H1 (cell line): ENCODE results near the gene ATP5PF. TPM values are rescaled to one million over a fixed set of nuclear protein-coding genes. Genes with fewer than 3 reads are reported as not detected.

Experiments used
- CTCF ChIA-PET: fragments of 300-600 bp; sonication (Branson Sonifier 250); formaldehyde crosslinking; loops from one replicate; lab custom pipeline; 2021; ENCODE audit not compliant: partially characterized antibody; lab: Charles Lee
- POLR2A ChIA-PET: fragments of 300-600 bp; sonication (Branson Sonifier 250); formaldehyde crosslinking; loops from one replicate; lab custom pipeline; 2021; ENCODE audit warnings: inconsistent platforms; ENCODE audit not compliant: partially characterized antibody; lab: Charles Lee
- DNase-seq, 2 experiments: peaks; one replicate each; pipeline versions ENCODE4 v3.0.0 to v3.0.0-alpha.2; 2010 to 2022; ENCODE audit warnings: low spot score in 2 of 2, low read depth in 1 of 2, mixed read lengths in 1 of 2
- FAIRE-seq: peaks from 2 replicates; lab custom pipeline; 2011; peaks lifted over from hg19 to GRCh38; lab: Jason Lieb, UNC
- H2AFZ ChIP-seq: 2 replicates; pipeline ENCODE4 v1.8.1; 2012; ENCODE audit warnings: low read length, inconsistent platforms
- H2AK5ac ChIP-seq: 2 replicates; pipeline ENCODE4 v1.6.1; 2013; ENCODE audit warnings: low read depth, low read length
- H2BK120ac ChIP-seq: replicated peaks from 2 replicates; pipeline ENCODE3; 2013; ENCODE audit warnings: low read depth, low read length, inconsistent platforms
- H2BK12ac ChIP-seq: 2 replicates; pipeline ENCODE4 v1.6.1; 2013; ENCODE audit warnings: low read depth, low read length
- H2BK15ac ChIP-seq: 2 replicates; pipeline ENCODE4 v1.6.1; 2013; ENCODE audit warnings: low read length
- H2BK20ac ChIP-seq: 2 replicates; pipeline ENCODE4 v1.6.1; 2013; ENCODE audit warnings: low read length
- H2BK5ac ChIP-seq: 2 replicates; pipeline ENCODE4 v1.6.1; 2013; ENCODE audit warnings: low read depth, low read length
- H3K14ac ChIP-seq: 2 replicates; pipeline ENCODE4 v1.6.1; 2013; ENCODE audit warnings: inconsistent platforms; ENCODE audit not compliant: insufficient read length
- H3K18ac ChIP-seq: 2 replicates; pipeline ENCODE4 v1.6.1; 2013; ENCODE audit warnings: low read length; ENCODE audit errors: extremely low read depth
- H3K23ac ChIP-seq: 2 replicates; pipeline ENCODE4 v1.6.1; 2013; ENCODE audit warnings: inconsistent platforms; ENCODE audit not compliant: insufficient read length
- H3K23me2 ChIP-seq: 2 replicates; pipeline ENCODE4 v1.6.1; 2013; ENCODE audit warnings: low read depth, low read length
- H3K27ac ChIP-seq: 2 replicates; pipeline ENCODE4 v1.6.1; 2011; ENCODE audit warnings: low read depth, low read length, inconsistent platforms
- H3K27me3 ChIP-seq, 4 experiments: replicated peaks in 1 of 4; 1 replicate in 1 of 4; 2 replicates in 3 of 4; pipeline versions ENCODE4 v1.6.1 to v1.8.1; 2011 to 2013; ENCODE audit warnings: low read length in 3 of 4, mild to moderate bottlenecking in 3 of 4, inconsistent platforms in 2 of 4, mixed read lengths in 2 of 4, moderate library complexity in 1 of 4; ENCODE audit not compliant: control insufficient read depth in 3 of 4, insufficient read depth in 3 of 4; ENCODE audit errors: extremely low read depth in 1 of 4
- H3K36me3 ChIP-seq, 4 experiments: 2 replicates each; pipeline versions ENCODE4 v1.6.1 to v1.8.1; 2011 to 2013; ENCODE audit warnings: mild to moderate bottlenecking in 4 of 4, low read length in 3 of 4, moderate library complexity in 2 of 4, control low read depth in 1 of 4, inconsistent platforms in 1 of 4; ENCODE audit not compliant: insufficient read depth in 4 of 4, control insufficient read depth in 2 of 4
- H3K4ac ChIP-seq: replicated peaks from 2 replicates; pipeline ENCODE3; 2013; ENCODE audit warnings: low read length, low read depth, mixed read lengths, inconsistent platforms; ENCODE audit not compliant: insufficient read length
- H3K4me1 ChIP-seq, 4 experiments: replicated peaks in 1 of 4; 1 replicate in 1 of 4; 2 replicates in 3 of 4; pipeline versions ENCODE4 v1.6.1 to v1.8.1; 2011 to 2013; ENCODE audit warnings: low read length in 3 of 4, inconsistent platforms in 2 of 4, mixed read lengths in 1 of 4; ENCODE audit not compliant: insufficient read depth in 4 of 4, control insufficient read depth in 3 of 4
- H3K4me2 ChIP-seq, 2 experiments: 2 replicates each; pipeline versions ENCODE4 v1.6.1 to v1.8.1; 2011 to 2013; ENCODE audit warnings: low read depth in 2 of 2, low read length in 2 of 2, control low read depth in 1 of 2, inconsistent platforms in 1 of 2, mild to moderate bottlenecking in 1 of 2; ENCODE audit not compliant: insufficient read depth in 1 of 2
- H3K4me3 ChIP-seq, 4 experiments: fragments of 200-600, 300-600 bp in 1 of 4; sonication (generic), shearing (Covaris generic), sonication (Bioruptor Twin) in 1 of 4; 2 replicates each; pipeline versions ENCODE4 v1.5.1 to v1.8.1; 2011 to 2016; ENCODE audit warnings: low read length in 4 of 4, low read depth in 3 of 4, control low read depth in 2 of 4, inconsistent platforms in 2 of 4, mild to moderate bottlenecking in 2 of 4, mixed read lengths in 1 of 4, moderate library complexity in 1 of 4; ENCODE audit not compliant: insufficient read depth in 2 of 4; ENCODE audit errors: extremely low read depth in 1 of 4
- H3K56ac ChIP-seq: replicated peaks from 2 replicates; pipeline ENCODE3; 2013; ENCODE audit warnings: low read depth, mild to moderate bottlenecking, mixed read lengths, low read length, inconsistent platforms; ENCODE audit not compliant: insufficient read length
- H3K79me1 ChIP-seq: 2 replicates; pipeline ENCODE4 v1.6.1; 2013; ENCODE audit warnings: low read depth, low read length, control low read depth
- H3K79me2 ChIP-seq, 2 experiments: 2 replicates each; pipeline versions ENCODE4 v1.6.1 to v1.8.1; 2012 to 2013; ENCODE audit warnings: low read length in 2 of 2, mild to moderate bottlenecking in 2 of 2, inconsistent platforms in 1 of 2; ENCODE audit not compliant: insufficient read depth in 2 of 2, control insufficient read depth in 1 of 2
- H3K9ac ChIP-seq, 4 experiments: replicated peaks in 1 of 4; 1 replicate in 1 of 4; 2 replicates in 3 of 4; pipeline versions ENCODE4 v1.6.1 to v1.8.1; 2011 to 2013; ENCODE audit warnings: low read depth in 3 of 4, low read length in 3 of 4, control low read depth in 2 of 4, mild to moderate bottlenecking in 2 of 4, moderate library complexity in 2 of 4, inconsistent platforms in 1 of 4; ENCODE audit errors: extremely low read depth in 1 of 4
- H3K9me3 ChIP-seq, 2 experiments: 2 replicates each; pipeline versions ENCODE4 v1.6.1 to v1.8.1; 2012 to 2013; ENCODE audit warnings: mild to moderate bottlenecking in 2 of 2, moderate library complexity in 2 of 2, control low read depth in 1 of 2, inconsistent platforms in 1 of 2, low read depth in 1 of 2, low read length in 1 of 2, mixed read lengths in 1 of 2; ENCODE audit not compliant: insufficient read depth in 2 of 2
- H4K20me1 ChIP-seq, 2 experiments: replicated peaks in 1 of 2; 2 replicates each; pipeline versions ENCODE3 to v1.8.1; 2011 to 2013; ENCODE audit warnings: inconsistent platforms in 2 of 2, low read length in 2 of 2, mild to moderate bottlenecking in 1 of 2; ENCODE audit not compliant: insufficient read depth in 2 of 2, control insufficient read depth in 1 of 2
- H4K5ac ChIP-seq: 2 replicates; pipeline ENCODE4 v1.6.1; 2013; ENCODE audit warnings: low read length, low read depth, mixed read lengths, inconsistent platforms; ENCODE audit not compliant: insufficient read length
- H4K8ac ChIP-seq: 2 replicates; pipeline ENCODE4 v1.8.0; 2013; ENCODE audit warnings: mild to moderate bottlenecking, moderate library complexity, low read length, inconsistent platforms; ENCODE audit not compliant: insufficient read depth; ENCODE audit errors: extremely low read depth
- H4K91ac ChIP-seq: replicated peaks from 2 replicates; pipeline ENCODE3; 2013; ENCODE audit warnings: low read length, mixed read lengths, inconsistent platforms; ENCODE audit not compliant: insufficient read length
- BACH1 ChIP-seq: IDR thresholded peaks from 2 replicates; pipeline ENCODE4 v1.6.1; 2012; ENCODE audit warnings: low read length, improper control_type of control experiment
- CBX5 ChIP-seq: fragments of 300-800, 300-1000 bp; sonication (generic); IDR thresholded peaks from 2 replicates; pipeline ENCODE4 v1.7.1; 2016; ENCODE audit warnings: antibody characterized with exemption, low read length, low read depth
- CEBPB ChIP-seq: IDR thresholded peaks from 2 replicates; pipeline ENCODE4 v1.6.1; 2012; ENCODE audit warnings: low read depth, low read length
- CTBP2 ChIP-seq: IDR thresholded peaks from 2 replicates; pipeline ENCODE4 v1.7.0; 2011; ENCODE audit warnings: borderline replicate concordance, mild to moderate bottlenecking, moderate library complexity, mixed read lengths, low read length; ENCODE audit not compliant: insufficient read depth, insufficient read length
- EZH2 ChIP-seq: fragments of 200-600 bp; sonication (generic); IDR thresholded peaks from 2 replicates; pipeline ENCODE4 v1.7.1; 2012; ENCODE audit warnings: low read depth, mild to moderate bottlenecking, moderate library complexity, low read length, inconsistent platforms; ENCODE audit not compliant: severe bottlenecking
- GABPA ChIP-seq: IDR thresholded peaks from 2 replicates; pipeline ENCODE4 v1.6.1; 2011; ENCODE audit warnings: mild to moderate bottlenecking, low read length, moderate library complexity, borderline replicate concordance; ENCODE audit not compliant: insufficient read depth
- KDM5A ChIP-seq: fragments of 200-600 bp; IDR thresholded peaks from 2 replicates; pipeline ENCODE4 v1.7.1; 2012; ENCODE audit warnings: mild to moderate bottlenecking, low read length, inconsistent platforms, mixed read lengths
- SIN3A ChIP-seq, 2 experiments: IDR thresholded peaks in 1 of 2; conservative IDR thresholded peaks in 1 of 2; 2 replicates each; pipeline ENCODE4 v1.6.1; 2011 to 2012; ENCODE audit warnings: low read length in 2 of 2, improper control_type of control experiment in 1 of 2, low read depth in 1 of 2, mild to moderate bottlenecking in 1 of 2
- WGBS, 2 experiments: shearing (Covaris generic) in 1 of 2; methylation state at CpG; one replicate each; pipeline versions ENCODE4 v1.1.6 to v1.1.7; 2013 to 2015; ENCODE audit warnings: low lambda C conversion rate in 2 of 2, mixed read lengths in 2 of 2, inconsistent platforms in 1 of 2, low coverage in 1 of 2, missing lambda C conversion rate in 1 of 2; ENCODE audit not compliant: insufficient replicate concordance in 2 of 2, insufficient coverage in 1 of 2, insufficient read length in 1 of 2; ENCODE audit errors: extremely low coverage in 1 of 2, missing lambda C conversion rate in 1 of 2; 5-methylcytosine and 5-hydroxymethylcytosine counted together
- polyA plus RNA-seq, 7 experiments: library from polyadenylated mRNA; depleted of rRNA in 3 of 7; stranded (reverse) in 5 of 7; unstranded in 2 of 7; fragments of >200 nt in 5 of 7; fragments of 200-250 nt in 2 of 7; gene quantifications; 1 replicate in 5 of 7; 2 replicates in 1 of 7; 4 replicates in 1 of 7; pipeline versions ENCODE4 v1.2.1 to v1.2.3, GENCODE V29; 2011 to 2013; ENCODE audit warnings: missing spikeins in 2 of 7, mixed read lengths in 2 of 7
- total RNA-seq: library from RNA; stranded (reverse); fragmentation: NEBNext Ultra II Directional; extraction: Animal tissue kit (Norgen Biotek cat#: 25700); gene quantifications from 2 replicates; pipeline ENCODE4 v1.2.1, GENCODE V29; 2021

The ATP5PF gene
- total and polyA plus RNA-seq, 2 of the 8 experiments (the other 6 are each of a cell fraction or from before 2014, with no cell fraction given), result 135 to 240 TPM

GRCh38 chr21:25688275-25689155, 46.2 kb downstream of the ATP5PF start:
- WGBS, 2 experiments, result 87% methylated on average over 9 of the region's 9 CpGs; no CpG with 5 or more reads in 1 of the 2 experiments
- H4K8ac ChIP-seq, result no peak overlapping the region

More at GRCh38 chr21:25688275-25689155, 46.2 kb downstream of the ATP5PF start:
- TF ChIP-seq KDM5A (no peak), CEBPB (no peak), CTBP2 (no peak), GABPA (no peak), CBX5 (no peak), BACH1 (no peak), EZH2 (no peak), SIN3A (conservative IDR thresholded peaks at IDR 0.05 in 1 of 2, IDR thresholded peaks at IDR 0.05 in 1 of 2; ENCODE audit: low read depth in 1 of 2, low read length in 2 of 2) (no peak)
- TF ChIP-seq, all 59 proteins: peak for 0
- no peak overlapping the region for H3K18ac ChIP-seq
- no peaks in the 10 kb centered on the region for H3K79me1 ChIP-seq
- no peak overlapping the region for H3K14ac ChIP-seq
- FAIRE-seq (no peak), DNase-seq (no peak)
- no peak overlapping the region for H2AK5ac ChIP-seq
- no peaks in the 10 kb centered on the region for H4K20me1 ChIP-seq
- no peak overlapping the region for H2BK12ac ChIP-seq
- H2BK20ac ChIP-seq, result no peak overlapping the region
- H3K27me3 ChIP-seq, result no peaks in the 10 kb centered on the region
- no peak overlapping the region for H3K27ac ChIP-seq
- no peak overlapping the region for H2BK5ac ChIP-seq
- H3K36me3 ChIP-seq, result no peaks in the 10 kb centered on the region
- H3K9ac ChIP-seq, result no peak overlapping the region
- no peaks in the 10 kb centered on the region for H3K4me1 ChIP-seq
- H3K4me3 ChIP-seq, result no peak overlapping the region
- no peak overlapping the region for H3K23ac ChIP-seq
- no peak overlapping the region for H4K91ac ChIP-seq
- CTCF ChIA-PET, result interaction anchor here (0.6 to 1.6 kb wide), 2 partner anchors 19 to 268 kb away, joined by 3 to 8 read pairs; no protein-coding TSS in a partner anchor
- no peak overlapping the region for H3K4ac ChIP-seq
- H3K4me2 ChIP-seq, result no peak overlapping the region
- no peak overlapping the region for H2BK15ac ChIP-seq
- POLR2A ChIA-PET, result no interaction called here
- no peak overlapping the region for H2AFZ ChIP-seq
- no peak overlapping the region for H4K5ac ChIP-seq
- no peaks in the 10 kb centered on the region for H3K23me2 ChIP-seq
- no peak overlapping the region for H2BK120ac ChIP-seq
- no peaks in the 10 kb centered on the region for H3K79me2 ChIP-seq
- H3K9me3 ChIP-seq, result no peaks in the 10 kb centered on the region
- no peak overlapping the region for H3K56ac ChIP-seq
